Esophagus muscularis mucosa (tissue), 4 donors: ENCODE results near the gene TMEM86A. TPM values are rescaled to one million over a fixed set of nuclear protein-coding genes. Genes with fewer than 3 reads are reported as not detected.

Experiments
- DNase-seq: peaks from one replicate; pipeline ENCODE4 v3.0.0-alpha.2; 2017; ENCODE audit errors: extremely low spot score
- H3K27ac ChIP-seq, 4 donors: fragments of 200-600 bp; sonication (generic); replicated peaks in 1 of 4; 1 replicate in 3 of 4; 2 replicates in 1 of 4; pipeline ENCODE4 v1.5.1; 2016 to 2019; ENCODE audit warnings: mild to moderate bottlenecking in 1 of 4
- H3K27me3 ChIP-seq, 4 donors: fragments of 200-600 bp; sonication (generic); one replicate each; pipeline versions ENCODE4 v1.5.1 to v1.6.0; 2016 to 2019
- H3K36me3 ChIP-seq, 4 donors: fragments of 200-600 bp; sonication (generic); one replicate each; pipeline ENCODE4 v1.5.1; 2016 to 2019
- H3K4me1 ChIP-seq, 4 donors: fragments of 200-600 bp; sonication (generic); one replicate each; pipeline ENCODE4 v1.5.1; 2016 to 2019
- H3K4me3 ChIP-seq, 4 donors: fragments of 200-600 bp; sonication (generic); 1 replicate in 2 of 4; 2 replicates in 2 of 4; pipeline ENCODE4 v1.5.1; 2016 to 2019; ENCODE audit warnings: mild to moderate bottlenecking in 4 of 4, moderate library complexity in 1 of 4
- H3K9me3 ChIP-seq, 4 donors: fragments of 200-600 bp; sonication (generic); 1 replicate in 3 of 4; 2 replicates in 1 of 4; pipeline ENCODE4 v1.5.1; 2016 to 2019
- EP300 ChIP-seq: sonication (generic); formaldehyde crosslinking; IDR thresholded peaks from one replicate; pipeline ENCODE4 v1.6.1; 2017; ENCODE audit warnings: antibody characterized with exemption
- POLR2A ChIP-seq: fragments of 450-650 bp; IDR thresholded peaks from one replicate; pipeline ENCODE4 v1.6.1; 2017; ENCODE audit warnings: antibody characterized with exemption, moderate library complexity, mild to moderate bottlenecking, low read depth
- POLR2AphosphoS5 ChIP-seq, 2 donors: sonication (generic); formaldehyde crosslinking; IDR thresholded peaks; one replicate each; pipeline ENCODE4 v1.6.1; 2017; ENCODE audit warnings: antibody characterized with exemption in 2 of 2
- WGBS: methylation state at CpG from one replicate; pipeline ENCODE4 v1.1.5; 2018; 5-methylcytosine and 5-hydroxymethylcytosine counted together
- intact Hi-C: fragments of 100-400 bp; cut with DNase I; formaldehyde crosslinking; loops from one replicate; pipeline ENCODE4 v1.15.1; 2023
- total RNA-seq, 4 donors: library from RNA; depleted of rRNA; stranded (reverse); fragments of >200 nt; gene quantifications; one replicate each; pipeline versions ENCODE4 v1.1.0 to v1.2.1, GENCODE V29; 2016
- TF ChIP-seq, protein P1 (sequence below), 3 experiments: fragments of 200-600 bp in 2 of 3; fragments of 450-650 bp in 1 of 3; sonication (generic) in 2 of 3; IDR thresholded peaks; one replicate each; pipeline ENCODE4 v1.5.1; 2017 to 2019; ENCODE audit warnings: antibody characterized with exemption in 3 of 3, mild to moderate bottlenecking in 2 of 3, moderate library complexity in 1 of 3

TMEM86A gene
- total RNA-seq, 4 donors from 2014 or later: 2.5 to 5.5 (median 4.2) TPM

DNA sequence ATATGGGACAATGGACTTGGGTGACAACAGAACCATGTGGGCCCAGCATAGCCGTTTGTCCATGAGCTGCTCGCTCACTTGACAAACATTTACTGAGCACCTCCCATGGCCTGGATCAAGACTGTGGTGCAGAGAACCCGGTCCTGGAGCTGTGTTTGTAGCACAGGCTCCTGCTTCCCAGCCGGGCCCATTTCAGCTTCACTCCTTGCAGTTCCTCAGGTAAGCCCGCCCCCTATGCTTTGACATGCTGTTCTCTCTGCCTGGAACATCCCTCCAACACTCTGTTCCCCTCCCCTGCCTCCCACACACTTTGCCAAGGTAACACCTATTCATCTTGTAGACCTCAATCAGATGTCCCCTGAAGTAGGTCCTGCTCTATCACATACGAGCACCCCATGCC, 46.7 kb downstream of the TMEM86A start:
- intact Hi-C loops: no loop called here
- TF ChIP-seq POLR2AphosphoS5 (IDR thresholded peaks at IDR 0.05): no peak
- TF ChIP-seq, protein P1, sequence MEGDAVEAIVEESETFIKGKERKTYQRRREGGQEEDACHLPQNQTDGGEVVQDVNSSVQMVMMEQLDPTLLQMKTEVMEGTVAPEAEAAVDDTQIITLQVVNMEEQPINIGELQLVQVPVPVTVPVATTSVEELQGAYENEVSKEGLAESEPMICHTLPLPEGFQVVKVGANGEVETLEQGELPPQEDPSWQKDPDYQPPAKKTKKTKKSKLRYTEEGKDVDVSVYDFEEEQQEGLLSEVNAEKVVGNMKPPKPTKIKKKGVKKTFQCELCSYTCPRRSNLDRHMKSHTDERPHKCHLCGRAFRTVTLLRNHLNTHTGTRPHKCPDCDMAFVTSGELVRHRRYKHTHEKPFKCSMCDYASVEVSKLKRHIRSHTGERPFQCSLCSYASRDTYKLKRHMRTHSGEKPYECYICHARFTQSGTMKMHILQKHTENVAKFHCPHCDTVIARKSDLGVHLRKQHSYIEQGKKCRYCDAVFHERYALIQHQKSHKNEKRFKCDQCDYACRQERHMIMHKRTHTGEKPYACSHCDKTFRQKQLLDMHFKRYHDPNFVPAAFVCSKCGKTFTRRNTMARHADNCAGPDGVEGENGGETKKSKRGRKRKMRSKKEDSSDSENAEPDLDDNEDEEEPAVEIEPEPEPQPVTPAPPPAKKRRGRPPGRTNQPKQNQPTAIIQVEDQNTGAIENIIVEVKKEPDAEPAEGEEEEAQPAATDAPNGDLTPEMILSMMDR (IDR thresholded peaks at IDR 0.05): no peak
- no peak for TF ChIP-seq POLR2A
- no peak for TF ChIP-seq EP300
- peaks cover 0 to 7% (median 0%) of the 10 kb centered on the region in 4 donors for H3K27me3 ChIP-seq
- H3K9me3 ChIP-seq: no peaks in the 10 kb centered on the region
- H3K4me3 ChIP-seq: no peak overlapping the region
- no peaks in the 10 kb centered on the region for H3K36me3 ChIP-seq
- no peak for DNase-seq
- no peaks in the 10 kb centered on the region for H3K4me1 ChIP-seq
- WGBS: 84% methylated on average over 6 of the region's 6 CpGs
- H3K27ac ChIP-seq: no peak overlapping the region

GRCh38 chr11:18748766-18749365, 50.3 kb downstream of the TMEM86A start:
- Histone ChIP-seq H3K36me3 (no peaks in the 10 kb centered on the region), H3K27ac (no peak overlapping the region), H3K4me1 (no peaks in the 10 kb centered on the region), H3K9me3 (no peaks in the 10 kb centered on the region), H3K27me3 (no peaks in the 10 kb centered on the region), H3K4me3 (no peak overlapping the region)
- TF ChIP-seq POLR2A: no peak
- no peak for TF ChIP-seq POLR2AphosphoS5 (IDR thresholded peaks at IDR 0.05)
- TF ChIP-seq, protein P1 (IDR thresholded peaks at IDR 0.05): no peak
- no peak for TF ChIP-seq EP300
- intact Hi-C loops: no loop called here
- 85% methylated on average over 13 of the region's 13 CpGs for WGBS
- DNase-seq: no peak

GRCh38 chr11:18749681-18750319, 51.2 kb downstream of the TMEM86A start:
- H3K27me3 ChIP-seq: no peaks in the 10 kb centered on the region
- DNase-seq: no peak
- H3K27ac ChIP-seq: no peak overlapping the region
- no peaks in the 10 kb centered on the region for H3K36me3 ChIP-seq
- no peaks in the 10 kb centered on the region for H3K9me3 ChIP-seq
- no peaks in the 10 kb centered on the region for H3K4me1 ChIP-seq
- 70% methylated on average over 8 of the region's 12 CpGs for WGBS
- intact Hi-C loops: no loop called here
- TF ChIP-seq POLR2AphosphoS5 (IDR thresholded peaks at IDR 0.05) (no peak), POLR2A (no peak), EP300 (no peak)
- TF ChIP-seq, protein P1 (IDR thresholded peaks at IDR 0.05): no peak
- no peak overlapping the region for H3K4me3 ChIP-seq

GRCh38 chr11:18750944-18751343, 52.4 kb downstream of the TMEM86A start:
- 81% methylated on average over 3 of the region's 3 CpGs for WGBS
- DNase-seq: no peak
- H3K9me3 ChIP-seq: no peaks in the 10 kb centered on the region
- intact Hi-C loops: no loop called here
- no peak overlapping the region for H3K27ac ChIP-seq
- TF ChIP-seq EP300: no peak
- TF ChIP-seq, protein P1 (IDR thresholded peaks at IDR 0.05): no peak
- TF ChIP-seq POLR2AphosphoS5 (IDR thresholded peaks at IDR 0.05): no peak
- no peak for TF ChIP-seq POLR2A
- H3K36me3 ChIP-seq: no peaks in the 10 kb centered on the region
- no peak overlapping the region for H3K4me3 ChIP-seq
- no peaks in the 10 kb centered on the region for H3K4me1 ChIP-seq
- no peaks in the 10 kb centered on the region for H3K27me3 ChIP-seq

DNA sequence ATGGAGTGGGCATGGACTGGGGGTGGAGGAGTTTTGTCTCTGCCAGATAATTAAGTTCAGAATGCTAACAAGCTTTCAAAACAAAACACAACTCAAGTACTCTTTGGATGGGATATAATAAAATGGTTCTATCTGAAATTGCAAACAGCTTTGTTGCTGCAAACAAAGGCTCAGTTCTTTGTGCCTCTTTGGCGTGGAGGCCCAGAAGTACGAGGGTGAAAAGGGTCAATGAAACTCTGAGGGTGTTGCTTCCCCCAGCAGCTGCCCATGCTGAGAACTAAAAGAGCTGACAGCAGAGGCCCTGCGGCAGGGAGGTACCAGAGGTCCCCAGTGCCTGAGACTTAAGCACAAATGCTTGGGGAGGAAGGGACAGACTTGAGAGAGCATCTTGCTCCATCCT, 53.9 kb downstream of the TMEM86A start:
- no peak for TF ChIP-seq EP300
- H3K4me3 ChIP-seq: no peak overlapping the region
- no peak for DNase-seq
- no peaks in the 10 kb centered on the region for H3K27me3 ChIP-seq
- no peaks in the 10 kb centered on the region for H3K4me1 ChIP-seq
- intact Hi-C loops: no loop called here
- H3K36me3 ChIP-seq: no peaks in the 10 kb centered on the region
- H3K27ac ChIP-seq: no peak overlapping the region
- no peaks in the 10 kb centered on the region for H3K9me3 ChIP-seq
- 63% methylated on average over 3 of the region's 3 CpGs for WGBS
